HG02885 (cell line): ENCODE measurements around the gene INPPL1.
"Not testable (repeated sequence)": the region's sequence is repeated elsewhere in the genome, so short reads cannot be mapped to it uniquely, and the experiment has no call there.

ENCODE experiments used
- ATAC-seq: cut with Tn5 transposase; IDR thresholded peaks from one replicate; pipeline ENCODE4 v1.9.1; 2021; ENCODE audit warnings: mild to moderate bottlenecking; ENCODE audit not compliant: unreplicated experiment, poor library complexity

Gene INPPL1

GRCh38 chr11:72240461-72241290 is 16.1 kb downstream of the INPPL1 start:
- ATAC-seq = no peak

GRCh38 chr11:72241291-72241781 is 16.8 kb downstream of the INPPL1 start:
- no peak for ATAC-seq

DNA sequence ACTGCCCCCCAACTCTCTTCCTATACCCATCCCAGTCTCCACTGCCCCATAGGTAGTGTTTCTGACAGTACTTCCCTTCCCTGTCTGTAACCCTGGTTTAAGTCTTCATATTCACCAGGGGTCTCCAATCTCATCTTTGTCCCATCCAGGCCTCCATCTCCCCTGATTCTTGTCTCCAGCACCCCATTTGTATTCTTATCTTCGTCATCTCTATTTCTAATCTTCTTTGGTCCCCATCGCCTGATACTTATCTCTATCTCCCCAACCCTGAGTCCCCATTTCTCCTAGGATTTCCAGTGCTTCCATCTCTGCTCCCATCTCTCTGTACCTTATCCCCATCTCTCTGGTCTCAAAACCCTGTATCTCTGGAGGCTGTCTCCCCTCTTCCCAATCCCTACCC is 17.6 kb downstream of the INPPL1 start:
- no peak for ATAC-seq

DNA sequence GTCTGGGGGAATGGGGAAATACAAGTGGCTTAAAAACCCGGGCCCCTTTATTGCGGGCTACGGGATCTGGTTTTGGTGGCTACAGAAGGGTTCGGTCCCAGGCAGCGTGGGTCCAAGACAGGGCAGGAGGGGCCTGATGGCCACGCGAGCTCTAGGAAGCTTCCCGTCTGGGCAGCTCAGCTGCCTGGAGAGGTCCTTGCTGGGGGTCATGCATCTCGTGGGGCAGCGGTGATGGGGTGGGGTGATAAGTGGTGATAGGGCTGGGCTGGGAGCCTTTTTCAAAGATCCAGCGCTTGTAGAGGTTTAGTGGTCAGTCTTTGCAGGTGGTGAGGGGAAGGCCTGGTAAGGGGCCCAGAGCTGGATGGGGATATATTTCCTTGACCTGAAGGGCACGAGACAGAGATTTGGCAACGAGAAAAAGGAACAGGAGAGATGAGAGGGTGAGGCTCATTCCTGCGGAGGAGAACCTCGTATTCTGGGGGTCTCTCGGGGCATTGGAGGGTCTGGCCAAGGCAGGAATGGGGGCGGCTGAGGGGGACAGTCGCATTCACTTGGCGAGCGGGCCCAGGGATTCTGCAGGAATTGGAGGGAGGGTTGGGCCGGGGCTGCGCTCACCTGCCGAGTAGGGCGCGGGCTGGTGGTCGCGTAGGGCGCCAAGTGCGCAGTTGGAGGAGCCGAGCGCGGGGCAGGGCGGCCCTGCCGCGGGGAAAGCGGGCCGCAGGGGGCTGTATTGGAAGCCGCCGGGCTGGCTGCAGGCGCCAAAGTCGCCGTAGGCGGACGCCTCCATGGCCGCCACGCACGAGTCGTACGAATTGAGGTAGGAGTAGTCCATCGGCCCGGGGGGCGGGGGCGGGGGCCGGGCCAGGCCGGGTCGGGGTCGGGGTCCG is 18.8 kb downstream of the INPPL1 start:
- ATAC-seq = no peak

- ATAC-seq = no peak
These were observed 19.4 kb downstream of the INPPL1 start, which contains the start of gene PHOX2A for GRCh38 chr11:72244060-72244360. PHOX2A (minus strand) TSS chr11:72244176; CDS start chr11:72244004, 172 bp downstream.

- ATAC-seq = no peak
These were observed 20.0 kb downstream of the INPPL1 start for GRCh38 chr11:72244361-72245262.

DNA sequence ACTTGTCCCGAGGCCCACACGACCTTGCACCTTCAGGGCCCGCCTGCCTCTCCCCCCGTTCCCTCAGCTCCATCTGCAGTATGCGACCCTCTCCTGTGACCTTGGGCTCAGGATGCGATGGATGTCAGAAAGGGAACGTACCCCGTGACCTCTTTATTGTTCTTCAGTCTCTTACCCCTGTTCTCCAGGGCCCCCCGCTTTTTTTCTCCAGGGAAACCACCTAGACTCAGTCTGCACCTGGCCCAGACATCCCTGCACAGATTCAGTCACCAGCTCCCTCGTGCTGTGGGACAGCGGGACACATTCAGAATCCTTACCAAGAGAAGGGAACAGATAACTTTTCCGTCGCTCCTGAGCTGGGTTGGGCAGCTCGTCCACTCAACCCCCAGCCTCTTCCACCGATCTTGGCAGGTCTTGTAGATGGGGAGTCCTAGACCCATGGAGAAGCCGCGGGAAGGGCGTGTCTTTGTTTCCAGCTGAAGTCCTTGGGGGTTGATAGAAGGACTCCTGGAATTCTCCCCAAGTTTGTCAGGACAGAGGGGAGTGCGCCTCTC is 20.8 kb downstream of the INPPL1 start:
- no peak for ATAC-seq

DNA sequence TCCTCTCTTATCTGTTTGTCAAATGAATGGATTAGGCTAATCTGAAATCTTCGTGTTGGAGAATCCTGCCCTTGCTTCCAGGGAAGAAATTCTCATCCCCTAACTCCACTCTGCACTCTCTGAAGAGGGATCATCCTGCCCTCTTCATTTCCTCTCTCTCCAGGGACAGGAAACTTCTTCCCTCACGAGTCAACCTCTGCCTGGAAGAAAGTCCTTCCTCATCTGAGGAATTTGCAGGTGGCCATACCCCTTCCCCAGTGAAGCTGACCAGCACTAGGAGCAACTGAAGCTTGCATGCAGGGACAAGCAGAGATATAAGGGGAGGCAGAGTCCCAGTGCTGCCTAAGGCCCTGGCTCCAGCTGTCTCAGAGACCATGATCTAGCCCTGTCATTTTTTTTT is 23.0 kb downstream of the INPPL1 start:
- no peak for ATAC-seq

DNA sequence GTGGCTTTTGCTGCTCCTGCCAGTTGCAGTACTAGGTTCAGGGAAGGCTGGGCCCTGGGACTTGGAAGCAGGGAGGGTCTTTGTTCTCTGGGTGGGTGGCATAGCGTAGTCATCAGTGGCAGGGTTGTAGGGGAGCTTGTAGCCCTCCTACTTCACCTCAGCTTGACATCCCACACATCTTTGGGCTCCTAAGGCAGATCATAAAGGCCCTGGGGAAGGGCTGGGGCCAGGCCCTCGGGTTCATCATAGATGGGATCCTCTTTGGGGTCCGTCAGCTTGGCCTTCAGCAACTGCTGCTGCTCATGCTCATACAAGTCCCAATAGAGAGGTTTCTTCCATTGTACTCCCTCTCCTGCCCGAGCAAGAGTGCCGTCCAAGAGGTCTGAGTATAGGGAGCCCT is 25.4 kb downstream of the INPPL1 start:
- ATAC-seq = no peak

GRCh38 chr11:72250661-72251464 is 26.3 kb downstream of the INPPL1 start:
- no peak for ATAC-seq

GRCh38 chr11:72251614-72252013 is 27.0 kb downstream of the INPPL1 start:
- no peak for ATAC-seq

DNA sequence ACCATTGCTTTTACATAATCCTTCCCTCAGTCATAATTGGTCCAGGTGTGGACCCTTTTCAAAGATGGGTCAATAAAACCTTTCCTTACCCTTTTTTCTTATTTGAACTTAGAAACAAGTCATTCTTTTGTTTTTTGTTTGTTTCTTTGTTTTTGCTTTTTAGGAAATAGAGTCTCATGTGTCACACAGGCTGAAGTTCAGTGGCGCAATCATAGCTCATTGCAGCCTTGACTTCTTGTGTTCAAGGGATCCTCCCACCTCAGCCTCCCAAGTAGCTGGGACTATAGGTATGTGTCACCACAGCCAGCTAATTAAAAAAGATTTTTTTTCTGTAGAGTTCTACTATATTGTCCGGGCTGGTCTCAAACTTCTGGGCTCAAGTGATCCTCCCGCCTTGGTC is 28.8 kb downstream of the INPPL1 start:
- no peak for ATAC-seq

DNA sequence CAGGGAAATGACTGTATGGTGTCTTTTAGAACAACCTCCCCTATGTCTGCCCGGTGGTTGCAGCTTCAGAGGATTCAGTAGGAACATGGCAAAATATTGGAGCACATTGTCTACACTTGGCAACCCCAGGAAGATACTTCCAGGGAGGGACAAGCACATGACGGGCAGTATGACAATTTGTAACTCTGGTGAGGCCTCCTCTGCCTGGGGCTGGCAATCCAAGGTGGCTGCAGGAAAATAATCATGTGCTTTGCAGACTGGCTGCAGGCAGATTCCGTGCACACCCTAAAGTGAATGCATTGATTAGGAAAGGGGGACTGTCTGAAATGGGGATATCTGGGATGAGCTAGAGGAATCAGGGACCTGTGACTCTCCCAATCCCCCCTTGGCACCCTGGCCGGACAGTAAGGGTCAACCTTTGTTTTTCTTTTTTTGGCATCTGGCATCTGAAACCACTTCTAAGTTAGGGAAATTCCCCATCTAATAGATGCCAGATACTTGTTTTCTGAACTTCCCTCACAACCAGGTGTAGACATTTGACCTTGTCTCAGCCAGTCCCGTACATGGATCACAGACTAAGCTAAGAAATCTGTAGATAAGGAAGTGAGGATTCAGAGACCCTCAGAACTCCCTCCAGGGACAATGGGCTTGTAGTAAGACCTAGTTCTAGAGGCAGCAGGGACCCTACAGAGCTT is 29.9 kb downstream of the INPPL1 start:
- ATAC-seq = no peak

GRCh38 chr11:72257570-72257969 is 33.0 kb downstream of the INPPL1 start:
- no peak for ATAC-seq

DNA sequence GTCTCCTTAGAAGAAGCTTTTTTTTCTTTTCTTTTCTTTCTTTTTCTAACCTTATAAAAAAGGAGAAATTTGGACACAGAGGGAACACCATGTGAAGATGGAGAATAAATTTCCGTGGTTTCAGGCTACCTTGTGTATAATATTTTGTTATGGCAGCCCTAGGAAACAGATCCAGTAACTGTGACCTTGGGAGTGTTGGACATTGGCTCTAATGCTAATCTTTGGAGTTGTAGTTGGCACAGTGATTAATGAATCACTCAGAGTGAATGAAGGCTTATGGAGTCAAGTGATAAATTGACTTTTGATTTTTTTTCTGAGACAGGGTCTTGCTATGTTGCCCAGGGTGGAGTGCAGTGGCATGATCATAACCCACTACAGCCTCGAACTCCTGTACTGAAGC is 34.9 kb downstream of the INPPL1 start:
- ATAC-seq = no peak

DNA sequence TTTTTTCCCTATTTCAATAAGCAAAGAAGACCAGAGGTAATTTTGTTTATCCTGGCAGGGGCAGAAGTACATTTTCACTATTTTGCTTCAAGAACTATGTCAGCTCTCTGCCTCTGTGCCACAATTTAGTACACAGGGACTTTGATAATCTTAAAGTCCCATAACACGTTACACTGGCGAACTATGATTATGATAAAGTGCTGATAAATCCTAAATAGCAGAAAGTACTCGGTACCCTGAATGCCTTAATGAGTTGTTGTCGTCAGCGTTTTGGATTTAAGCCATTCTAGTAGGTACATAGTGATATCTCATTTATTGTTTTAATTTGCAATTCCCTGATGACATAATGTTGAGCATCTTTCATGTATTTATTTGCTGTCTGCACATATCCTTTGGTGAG is 36.0 kb downstream of the INPPL1 start:
- ATAC-seq = no peak

- ATAC-seq = no peak
These were observed 38.8 kb downstream of the INPPL1 start for GRCh38 chr11:72263361-72263760.

DNA sequence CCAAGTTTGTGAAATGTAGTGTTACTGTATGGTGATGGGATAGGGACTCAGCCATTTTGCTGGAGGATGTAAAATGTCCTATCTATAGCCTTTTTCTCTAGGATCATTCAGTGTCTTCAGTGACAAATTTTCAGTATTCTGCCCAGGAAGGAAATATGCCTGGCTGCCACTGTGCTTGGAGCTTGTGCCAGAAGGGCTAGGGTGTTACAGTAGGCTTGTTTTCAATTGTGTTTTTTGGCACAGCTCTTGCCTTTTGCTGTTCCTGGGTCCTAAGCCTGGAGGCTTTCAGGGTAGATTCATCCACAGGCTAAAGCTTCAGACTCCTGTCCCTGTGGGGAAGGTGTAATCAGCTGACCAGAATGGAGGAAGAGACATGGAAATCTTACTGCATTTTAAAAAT is 41.4 kb downstream of the INPPL1 start:
- ATAC-seq = no peak

- ATAC-seq = not testable (repeated sequence)
These were observed 42.4 kb downstream of the INPPL1 start for GRCh38 chr11:72266960-72267359.
